Measurements from ENCODE around the gene RIN3.

- TF ChIP-seq POLR2A (IDR thresholded peaks at IDR 0.05; ENCODE audit: low read depth, low read length) (no peak), EZH2 (IDR thresholded peaks at IDR 0.05; ENCODE audit: borderline replicate concordance, low read depth, low read length, severe bottlenecking) (no peak), MAX (IDR thresholded peaks at IDR 0.05; ENCODE audit: insufficient read depth, insufficient read length) (no peak), POLR2AphosphoS5 (IDR thresholded peaks at IDR 0.05; ENCODE audit: insufficient read depth, low read depth, low read length) (no peak), JUN (IDR thresholded peaks at IDR 0.05; ENCODE audit: borderline replicate concordance, insufficient read depth, insufficient read length, low read depth) (no peak)
- TF ChIP-seq, protein P1, sequence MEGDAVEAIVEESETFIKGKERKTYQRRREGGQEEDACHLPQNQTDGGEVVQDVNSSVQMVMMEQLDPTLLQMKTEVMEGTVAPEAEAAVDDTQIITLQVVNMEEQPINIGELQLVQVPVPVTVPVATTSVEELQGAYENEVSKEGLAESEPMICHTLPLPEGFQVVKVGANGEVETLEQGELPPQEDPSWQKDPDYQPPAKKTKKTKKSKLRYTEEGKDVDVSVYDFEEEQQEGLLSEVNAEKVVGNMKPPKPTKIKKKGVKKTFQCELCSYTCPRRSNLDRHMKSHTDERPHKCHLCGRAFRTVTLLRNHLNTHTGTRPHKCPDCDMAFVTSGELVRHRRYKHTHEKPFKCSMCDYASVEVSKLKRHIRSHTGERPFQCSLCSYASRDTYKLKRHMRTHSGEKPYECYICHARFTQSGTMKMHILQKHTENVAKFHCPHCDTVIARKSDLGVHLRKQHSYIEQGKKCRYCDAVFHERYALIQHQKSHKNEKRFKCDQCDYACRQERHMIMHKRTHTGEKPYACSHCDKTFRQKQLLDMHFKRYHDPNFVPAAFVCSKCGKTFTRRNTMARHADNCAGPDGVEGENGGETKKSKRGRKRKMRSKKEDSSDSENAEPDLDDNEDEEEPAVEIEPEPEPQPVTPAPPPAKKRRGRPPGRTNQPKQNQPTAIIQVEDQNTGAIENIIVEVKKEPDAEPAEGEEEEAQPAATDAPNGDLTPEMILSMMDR (IDR thresholded peaks at IDR 0.05; ENCODE audit: extremely low read depth in 1 of 2, insufficient read depth in 1 of 2, low read depth in 1 of 2, low read length in 2 of 2), result no peak
Measured at GRCh38 chr14:92733007-92733406, 219.4 kb downstream of the RIN3 start.
